Measurements from ENCODE around the gene FRMD4A.
"Not testable (repeated sequence)": the region's sequence is repeated elsewhere in the genome, so short reads cannot be mapped to it uniquely, and the experiment has no call there.

The FRMD4A gene

GRCh38 chr10:13829790-13830189, 500.9 kb downstream of the FRMD4A start:
- no peak for DNase-seq (ENCODE audit: low read depth in 1 of 2, low spot score in 1 of 2)

GRCh38 chr10:13828284-13828683, 502.4 kb downstream of the FRMD4A start:
- DNase-seq (ENCODE audit: low read depth in 1 of 2, low spot score in 1 of 2) = not testable (repeated sequence)

- no peak for DNase-seq (ENCODE audit: low read depth in 1 of 2, low spot score in 1 of 2)
Measured at GRCh38 chr10:13827076-13827797, 503.5 kb downstream of the FRMD4A start.

- DNase-seq (ENCODE audit: low read depth in 1 of 2, low spot score in 1 of 2) = no peak
Measured at GRCh38 chr10:13823709-13824405, 506.9 kb downstream of the FRMD4A start.

- DNase-seq (ENCODE audit: low read depth in 1 of 2, low spot score in 1 of 2) = no peak
Measured at GRCh38 chr10:13823096-13823708, 507.5 kb downstream of the FRMD4A start.

GRCh38 chr10:13822490-13822889, 508.2 kb downstream of the FRMD4A start:
- DNase-seq (ENCODE audit: low read depth in 1 of 2, low spot score in 1 of 2) = no peak

GRCh38 chr10:13820964-13821337, 509.8 kb downstream of the FRMD4A start:
- DNase-seq (ENCODE audit: low read depth in 1 of 2, low spot score in 1 of 2) = no peak

- no peak for DNase-seq (ENCODE audit: low read depth in 1 of 2, low spot score in 1 of 2)
Measured at GRCh38 chr10:13820119-13820963, 510.4 kb downstream of the FRMD4A start.

GRCh38 chr10:13816195-13816925, 514.4 kb downstream of the FRMD4A start:
- no peak for DNase-seq (ENCODE audit: low read depth in 1 of 2, low spot score in 1 of 2)

GRCh38 chr10:13815756-13816155, 515.0 kb downstream of the FRMD4A start:
- DNase-seq (ENCODE audit: low read depth in 1 of 2, low spot score in 1 of 2) = no peak

- DNase-seq (ENCODE audit: low read depth in 1 of 2, low spot score in 1 of 2) = no peak
Measured at GRCh38 chr10:13813550-13813949, 517.2 kb downstream of the FRMD4A start.

- no peak for DNase-seq (ENCODE audit: low read depth in 1 of 2, low spot score in 1 of 2)
Measured at GRCh38 chr10:13812804-13813203, 517.9 kb downstream of the FRMD4A start.

GRCh38 chr10:13810568-13810967, 520.2 kb downstream of the FRMD4A start:
- no peak for DNase-seq (ENCODE audit: low read depth in 1 of 2, low spot score in 1 of 2)

- DNase-seq (ENCODE audit: low read depth in 1 of 2, low spot score in 1 of 2) = no peak
Measured at GRCh38 chr10:13809427-13809826, 521.3 kb downstream of the FRMD4A start.

GRCh38 chr10:13808556-13809391, 522.0 kb downstream of the FRMD4A start:
- no peak for DNase-seq (ENCODE audit: low read depth in 1 of 2, low spot score in 1 of 2)

- no peak for DNase-seq (ENCODE audit: low read depth in 1 of 2, low spot score in 1 of 2)
Measured at GRCh38 chr10:13806419-13806818, 524.3 kb downstream of the FRMD4A start.

- no peak for DNase-seq (ENCODE audit: low read depth in 1 of 2, low spot score in 1 of 2)
Measured at GRCh38 chr10:13803566-13804554, 526.9 kb downstream of the FRMD4A start.

GRCh38 chr10:13801907-13802288, 528.8 kb downstream of the FRMD4A start:
- no peak for DNase-seq (ENCODE audit: low read depth in 1 of 2, low spot score in 1 of 2)

All from activated T-helper 1 cell treated with anti-CD3 and anti-CD28 coated beads, Interleukin-2, amount 50 U/mL, for 16 hours (primary cell).